ENCODE results near the gene REXO2.

REXO2 gene

DNA sequence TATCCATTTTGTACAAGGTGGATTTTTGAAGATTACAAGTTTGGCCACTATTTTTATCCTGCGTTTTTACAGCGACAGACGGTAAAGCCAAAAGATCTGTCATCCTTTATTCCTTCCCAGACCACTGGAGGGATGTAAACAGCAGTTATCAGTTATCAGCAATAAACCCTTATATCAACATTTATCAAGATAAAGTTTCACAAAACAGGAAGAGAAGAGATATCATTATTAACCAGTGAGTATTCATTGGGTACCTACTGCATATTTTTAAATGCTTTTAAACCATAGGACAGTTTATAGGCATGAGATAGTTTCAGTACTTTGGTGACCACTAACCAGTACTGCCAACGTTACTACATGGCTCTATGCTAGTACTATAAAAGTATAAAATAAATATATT is 5.9 kb upstream of the REXO2 start:
- Histone ChIP-seq H3K27me3 (ENCODE audit: insufficient read depth, low read depth, severe bottlenecking) (no peaks in the 10 kb centered on the region), H3K4me3 (ENCODE audit: low read depth, low read length) (no peak overlapping the region), H3K36me3 (no peaks in the 10 kb centered on the region), H3K9me3 (ENCODE audit: severe bottlenecking) (no peaks in the 10 kb centered on the region), H3K27ac (no peak overlapping the region)
- DNase-seq, result no peak
- no peak for TF ChIP-seq CTCF (IDR thresholded peaks at IDR 0.05; ENCODE audit: low read depth, low read length)

DNA sequence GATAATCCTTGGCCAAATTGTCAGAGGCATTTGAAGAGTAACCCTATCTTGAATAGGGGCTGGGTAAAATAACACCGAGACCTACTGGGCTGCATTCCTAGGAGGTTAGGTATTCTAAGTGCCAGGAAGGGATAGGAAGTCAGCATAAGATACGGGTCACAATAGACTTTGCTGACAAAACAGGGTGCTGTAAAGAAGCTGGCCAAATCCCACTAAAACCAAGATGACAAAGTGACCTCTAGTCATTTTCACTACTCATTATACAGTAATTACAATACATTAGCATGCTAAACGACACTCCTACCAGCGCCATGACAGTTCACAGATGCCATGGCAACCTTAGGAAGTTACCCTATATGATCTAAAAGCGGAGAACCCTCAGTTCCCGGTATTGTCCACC is 964 bp upstream of the REXO2 start:
- DNase-seq, result no peak
- H3K27ac ChIP-seq, result no peak overlapping the region
- no peak for TF ChIP-seq CTCF (IDR thresholded peaks at IDR 0.05; ENCODE audit: low read depth, low read length)

GRCh38 chr11:114440121-114440860 is 1.0 kb downstream of the REXO2 start:
- Histone ChIP-seq H3K27ac (no peak overlapping the region), H3K4me3 (ENCODE audit: low read depth, low read length) (peak overlapping the region; percentile 98), H3K36me3 (peaks cover 3% of the 10 kb centered on the region; the same call in 1 of the 2 replicates), H3K9me3 (ENCODE audit: severe bottlenecking) (no peaks in the 10 kb centered on the region), H3K27me3 (ENCODE audit: insufficient read depth, low read depth, severe bottlenecking) (no peaks in the 10 kb centered on the region)
- no peak for DNase-seq
- no peak for TF ChIP-seq CTCF (IDR thresholded peaks at IDR 0.05; ENCODE audit: low read depth, low read length)

More for the DNA sequence above, 964 bp upstream of the REXO2 start:
- Histone ChIP-seq H3K9me3 (ENCODE audit: severe bottlenecking) (no peaks in the 10 kb centered on the region), H3K27me3 (ENCODE audit: insufficient read depth, low read depth, severe bottlenecking) (no peaks in the 10 kb centered on the region), H3K36me3 (peaks cover 3% of the 10 kb centered on the region; the same call in 1 of the 2 replicates), H3K4me3 (ENCODE audit: low read depth, low read length) (no peak overlapping the region)

- no peak for DNase-seq
- no peaks in the 10 kb centered on the region for H3K9me3 ChIP-seq (ENCODE audit: severe bottlenecking)
- no peak overlapping the region for H3K27ac ChIP-seq
- H3K4me3 ChIP-seq (ENCODE audit: low read depth, low read length), result no peak overlapping the region
- no peaks in the 10 kb centered on the region for H3K27me3 ChIP-seq (ENCODE audit: insufficient read depth, low read depth, severe bottlenecking)
- no peak for TF ChIP-seq CTCF (IDR thresholded peaks at IDR 0.05; ENCODE audit: low read depth, low read length)
- peaks cover 3% of the 10 kb centered on the region; the same call in 1 of the 2 replicates for H3K36me3 ChIP-seq
Observed at GRCh38 chr11:114440971-114441763, 1.9 kb downstream of the REXO2 start.

GRCh38 chr11:114441921-114442320 is 2.7 kb downstream of the REXO2 start:
- peaks cover 3% of the 10 kb centered on the region; the same call in 1 of the 2 replicates for H3K36me3 ChIP-seq
- H3K4me3 ChIP-seq (ENCODE audit: low read depth, low read length), result no peak overlapping the region
- H3K27ac ChIP-seq, result no peak overlapping the region
- no peak for DNase-seq
- no peaks in the 10 kb centered on the region for H3K27me3 ChIP-seq (ENCODE audit: insufficient read depth, low read depth, severe bottlenecking)
- TF ChIP-seq CTCF (IDR thresholded peaks at IDR 0.05; ENCODE audit: low read depth, low read length), result no peak
- H3K9me3 ChIP-seq (ENCODE audit: severe bottlenecking), result no peaks in the 10 kb centered on the region
